PFSK-1 (cell line): ENCODE data around the gene DUSP18.

Experiments used
- FOXP2 ChIP-seq: optimal IDR thresholded peaks from 2 replicates; pipeline ENCODE3; 2011; ENCODE audit warnings: borderline replicate concordance, control low read depth, inconsistent platforms; ENCODE audit not compliant: insufficient read depth; ENCODE audit errors: extremely low read length, extremely low read depth
- POLR2AphosphoS5 ChIP-seq: IDR thresholded peaks from 2 replicates; pipeline ENCODE4 v1.6.1; 2012; ENCODE audit warnings: low read depth, mild to moderate bottlenecking, control low read depth, low read length, moderate library complexity
- REST ChIP-seq, 2 experiments: IDR thresholded peaks; 2 replicates each; pipeline versions ENCODE4 v1.6.1 to v1.8.0; 2011 to 2012; ENCODE audit warnings: low read depth in 2 of 2, low read length in 2 of 2, control low read depth in 1 of 2, inconsistent platforms in 1 of 2, mild to moderate bottlenecking in 1 of 2, moderate library complexity in 1 of 2; ENCODE audit not compliant: insufficient read depth in 1 of 2
- SIN3A ChIP-seq: IDR thresholded peaks from 2 replicates; pipeline ENCODE4 v1.6.1; 2012; ENCODE audit warnings: mild to moderate bottlenecking, low read length, moderate library complexity, borderline replicate concordance; ENCODE audit not compliant: insufficient read depth
- TAF1 ChIP-seq: IDR thresholded peaks from 2 replicates; pipeline ENCODE4 v1.6.1; 2012; ENCODE audit warnings: low read length, control low read depth, borderline replicate concordance; ENCODE audit not compliant: insufficient read depth

GRCh38 chr22:30668386-30668710 lies 673 bp upstream of the DUSP18 start:
- TF ChIP-seq SIN3A (no peak), FOXP2 (no peak), REST (IDR thresholded peaks at IDR 0.05; ENCODE audit: insufficient read depth in 1 of 2, low read depth in 2 of 2, low read length in 2 of 2) (no peak), TAF1 (no peak), POLR2AphosphoS5 (no peak)
